A673 (cell line): ENCODE data around the gene RGS7. TPM values are rescaled to one million over a fixed set of nuclear protein-coding genes. Genes with fewer than 3 reads are reported as not detected.

Experiments
- BruUV-seq: library from RNA; stranded (reverse); fragments of 400-500 nt; replicated peaks from 2 replicates; lab custom pipeline; 2021; lab: Mats Ljungman, UMichigan
- CTCF ChIA-PET: fragments of 300-600 bp; sonication (Branson Sonifier 250); formaldehyde crosslinking; loops from one replicate; lab custom pipeline; 2022; ENCODE audit warnings: antibody characterized with exemption; lab: Charles Lee
- POLR2A ChIA-PET: fragments of 300-600 bp; sonication (Branson Sonifier 250); formaldehyde crosslinking; loops from one replicate; lab custom pipeline; 2022; ENCODE audit warnings: antibody characterized with exemption; ENCODE audit not compliant: low non-redundant PET; lab: Charles Lee
- DNase-seq: peaks from one replicate; pipeline ENCODE4 v3.0.0-alpha.2; 2015; ENCODE audit warnings: low spot score
- H3K27ac ChIP-seq: fragments of 200-600 bp; sonication (generic); 2 replicates; pipeline ENCODE4 v1.5.1; 2016; ENCODE audit warnings: mixed run types, low read depth, mild to moderate bottlenecking, mixed read lengths, antibody characterized with exemption, low read length; ENCODE audit not compliant: poor library complexity, severe bottlenecking
- H3K27me3 ChIP-seq: fragments of 200-600 bp; sonication (generic); replicated peaks from 2 replicates; pipeline ENCODE4 v1.6.1; 2017; ENCODE audit warnings: mixed run types, low read depth, mild to moderate bottlenecking, mixed read lengths, antibody characterized with exemption, low read length; ENCODE audit not compliant: insufficient read depth, poor library complexity
- H3K36me3 ChIP-seq: fragments of 200-600 bp; sonication (generic); 2 replicates; pipeline ENCODE4 v1.6.1; 2016; ENCODE audit warnings: mixed run types, mild to moderate bottlenecking, mixed read lengths, antibody characterized with exemption, low read length; ENCODE audit not compliant: insufficient read depth, poor library complexity, severe bottlenecking
- H3K4me1 ChIP-seq: fragments of 200-600 bp; sonication (generic); 2 replicates; pipeline ENCODE4 v1.6.1; 2017; ENCODE audit warnings: mixed run types, mild to moderate bottlenecking, mixed read lengths, antibody characterized with exemption, low read length; ENCODE audit not compliant: insufficient read depth, poor library complexity, severe bottlenecking
- H3K4me3 ChIP-seq: fragments of 200-600 bp; sonication (generic); 2 replicates; pipeline ENCODE4 v1.5.1; 2016; ENCODE audit warnings: low read depth, mixed run types, mild to moderate bottlenecking, mixed read lengths, low read length; ENCODE audit not compliant: poor library complexity, severe bottlenecking
- H3K9me3 ChIP-seq: fragments of 200-600 bp; sonication (generic); 2 replicates; pipeline ENCODE4 v1.6.1; 2016; ENCODE audit warnings: mixed run types, low read depth, mild to moderate bottlenecking, mixed read lengths, antibody characterized with exemption, low read length; ENCODE audit not compliant: poor library complexity, severe bottlenecking
- CTCF ChIP-seq: fragments of 300-800, 200-600 bp; sonication (generic); conservative IDR thresholded peaks from 2 replicates; pipeline ENCODE4 v1.5.1; 2017; ENCODE audit warnings: low read depth, mild to moderate bottlenecking, antibody characterized with exemption, low read length, moderate library complexity, mixed read lengths
- EZH2 ChIP-seq: fragments of 200-600 bp; sonication (generic); IDR thresholded peaks from 2 replicates; pipeline ENCODE4 v1.6.1; 2017; ENCODE audit warnings: borderline replicate concordance, low read depth, mild to moderate bottlenecking, mixed read lengths, antibody characterized with exemption, low read length; ENCODE audit not compliant: poor library complexity, severe bottlenecking
- intact Hi-C: fragments of 100-400 bp; cut with micrococcal nuclease; formaldehyde crosslinking; loops from one replicate; pipeline ENCODE4 v1.10.0; 2022; ENCODE audit not compliant: unreplicated experiment
- total RNA-seq: library from RNA; stranded (reverse); gene quantifications from 2 replicates; pipeline ENCODE4 v1.2.3, GENCODE V29; 2021

The RGS7 gene
- total RNA-seq, 1 experiment from 2014 or later = not detected

DNA sequence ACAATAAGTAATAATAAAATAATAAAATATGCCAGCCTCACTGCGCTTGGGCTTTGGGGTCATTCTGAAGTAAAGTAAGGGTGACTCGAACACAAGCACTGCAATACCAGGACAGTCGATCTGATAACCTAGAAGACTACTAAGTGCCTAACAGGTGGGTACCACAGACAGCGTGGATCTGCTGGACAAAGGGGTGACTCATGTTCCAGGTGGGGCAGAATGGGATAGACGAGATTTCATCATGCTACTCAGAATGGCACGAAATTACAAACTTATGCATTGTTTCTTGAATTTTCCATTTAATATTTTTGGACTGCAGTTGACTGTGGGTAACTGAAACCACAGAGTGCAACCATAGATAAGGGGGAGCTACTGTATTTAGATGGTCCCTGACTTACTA, 523.9 kb downstream of the RGS7 start:
- ChIA-PET CTCF (no interaction called here), POLR2A (no interaction called here)
- intact Hi-C loops = no loop called here
- DNase-seq = no peak
- H3K4me1 ChIP-seq = no peaks in the 10 kb centered on the region
- no peak for TF ChIP-seq CTCF
- no peak for TF ChIP-seq EZH2
- BruUV-seq = no TSS peak
- H3K9me3 ChIP-seq = no peaks in the 10 kb centered on the region
- H3K4me3 ChIP-seq = no peak overlapping the region
- no peak overlapping the region for H3K27ac ChIP-seq
- H3K27me3 ChIP-seq = peaks cover 3% of the 10 kb centered on the region
- H3K36me3 ChIP-seq = no peaks in the 10 kb centered on the region

DNA sequence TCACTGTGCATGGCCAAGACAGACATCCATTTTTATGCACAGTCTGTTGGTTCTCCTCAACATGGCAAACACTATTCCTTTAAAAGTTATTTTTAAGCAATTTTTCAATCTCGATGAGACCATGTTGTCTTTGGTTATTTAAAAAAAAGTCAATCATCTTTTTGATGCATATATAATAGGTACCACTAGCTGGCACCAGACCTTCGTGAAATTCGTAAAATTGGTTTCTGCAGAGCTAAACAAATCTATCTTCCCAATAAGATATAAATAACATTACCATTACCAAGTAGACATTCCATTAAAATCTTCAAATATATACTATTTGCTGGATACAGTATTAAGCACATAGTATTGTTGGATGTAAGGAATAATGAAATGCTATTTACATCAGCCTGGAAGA, 525.1 kb downstream of the RGS7 start:
- no peak overlapping the region for H3K27ac ChIP-seq
- POLR2A ChIA-PET = no interaction called here
- H3K36me3 ChIP-seq = no peaks in the 10 kb centered on the region
- intact Hi-C loops = no loop called here
- H3K9me3 ChIP-seq = no peaks in the 10 kb centered on the region
- CTCF ChIA-PET = no interaction called here
- no peaks in the 10 kb centered on the region for H3K4me1 ChIP-seq
- no peak overlapping the region for H3K4me3 ChIP-seq
- BruUV-seq = no TSS peak
- peaks cover 3% of the 10 kb centered on the region for H3K27me3 ChIP-seq
- no peak for DNase-seq
- no peak for TF ChIP-seq EZH2
- no peak for TF ChIP-seq CTCF

GRCh38 chr1:240831191-240831631, 525.8 kb downstream of the RGS7 start:
- ChIA-PET POLR2A (no interaction called here), CTCF (no interaction called here)
- H3K36me3 ChIP-seq = no peaks in the 10 kb centered on the region
- intact Hi-C loops = no loop called here
- no peak overlapping the region for H3K4me3 ChIP-seq
- H3K4me1 ChIP-seq = no peaks in the 10 kb centered on the region
- no TSS peak for BruUV-seq
- H3K27me3 ChIP-seq = peaks cover 3% of the 10 kb centered on the region
- TF ChIP-seq CTCF (no peak), EZH2 (no peak)
- H3K27ac ChIP-seq = no peak overlapping the region
- no peak for DNase-seq
- no peaks in the 10 kb centered on the region for H3K9me3 ChIP-seq
